ENCODE measurements around the gene NEIL3.

GRCh38 chr4:177375372-177375771 is 65.7 kb downstream of the NEIL3 start:
- no peak for TF ChIP-seq EP300 (IDR thresholded peaks at IDR 0.05)
- no peak for TF ChIP-seq POLR2AphosphoS5 (IDR thresholded peaks at IDR 0.05)
